GM12878 (cell line): ENCODE measurements around the gene RBKS. TPM values are rescaled to one million over a fixed set of nuclear protein-coding genes. Genes with fewer than 3 reads are reported as not detected.

Experiments used
- ATAC-seq: fragments of 200-7000 bp; cut with Tn5 transposase; 3 replicates; pipeline ENCODE4 v1.9.1; 2020; ENCODE audit warnings: mild to moderate bottlenecking, moderate library complexity
- BruUV-seq: library from RNA; stranded (reverse); fragments of 400-500 nt; replicated peaks from 2 replicates; lab custom pipeline; 2021; lab: Mats Ljungman, UMichigan
- CTCF ChIA-PET: fragments of 300-600 bp; sonication (Branson Sonifier 250); formaldehyde crosslinking; extraction: SDS; loops from one replicate; lab custom pipeline; 2021; ENCODE audit warnings: inconsistent platforms; lab: Yijun Ruan, JAX
- POLR2A ChIA-PET: fragments of 350-600 bp; formaldehyde crosslinking; extraction: SDS; loops from one replicate; lab custom pipeline; 2021; ENCODE audit warnings: inconsistent platforms; lab: Charles Lee
- RAD21 ChIA-PET: fragments of 300-600 bp; sonication (Branson Sonifier 250); formaldehyde crosslinking; loops from one replicate; lab custom pipeline; 2023; ENCODE audit warnings: antibody characterized with exemption; ENCODE audit not compliant: unreplicated experiment; lab: Charles Lee
- SMC1A ChIA-PET: fragments of 300-600 bp; sonication (Branson Sonifier 250); formaldehyde crosslinking; loops from one replicate; lab custom pipeline; 2023; ENCODE audit not compliant: unreplicated experiment, uncharacterized antibody; lab: Charles Lee
- DNase-seq: peaks from one replicate; pipeline ENCODE4 v3.0.0-alpha.2; 2011; ENCODE audit warnings: low read depth, low spot score
- FAIRE-seq: peaks from 3 replicates; lab custom pipeline; 2011; peaks lifted over from hg19 to GRCh38; lab: Jason Lieb, UNC
- H2AFZ ChIP-seq: 2 replicates; pipeline ENCODE4 v1.6.0; 2011; ENCODE audit warnings: low read depth, low read length, control low read depth; ENCODE audit not compliant: control insufficient read depth
- H3K27ac ChIP-seq: 2 replicates; pipeline ENCODE4 v1.5.1; 2011; ENCODE audit warnings: control low read depth; ENCODE audit not compliant: control insufficient read depth, insufficient read depth
- H3K27me3 ChIP-seq, 2 experiments: replicated peaks in 1 of 2; 2 replicates each; pipeline versions ENCODE4 v1.6.0 to v1.6.1; 2011; ENCODE audit warnings: low read length in 1 of 2; ENCODE audit not compliant: control insufficient read depth in 2 of 2, insufficient read depth in 2 of 2
- H3K36me3 ChIP-seq, 2 experiments: 2 replicates each; pipeline ENCODE4 v1.5.1; 2011; ENCODE audit warnings: low read length in 1 of 2; ENCODE audit not compliant: control insufficient read depth in 2 of 2, insufficient read depth in 2 of 2
- H3K4me1 ChIP-seq: 2 replicates; pipeline ENCODE4 v1.6.1; 2011; ENCODE audit warnings: mild to moderate bottlenecking, low read length, moderate library complexity, mixed read lengths; ENCODE audit not compliant: control insufficient read depth, insufficient read depth
- H3K4me2 ChIP-seq: 2 replicates; pipeline ENCODE4 v1.6.0; 2011; ENCODE audit warnings: control low read depth; ENCODE audit not compliant: control insufficient read depth, insufficient read depth
- H3K4me3 ChIP-seq: fragments of 200-600 bp; sonication (generic); 2 replicates; pipeline ENCODE4 v1.5.1; 2016
- H3K79me2 ChIP-seq: 2 replicates; pipeline ENCODE4 v1.6.0; 2011; ENCODE audit warnings: low read length; ENCODE audit not compliant: control insufficient read depth, insufficient read depth
- H3K9ac ChIP-seq: 2 replicates; pipeline ENCODE4 v1.8.0; 2011; ENCODE audit warnings: low read length, control low read depth, mixed read lengths; ENCODE audit not compliant: control insufficient read depth, insufficient read depth
- H3K9me3 ChIP-seq: replicated peaks from 3 replicates; pipeline ENCODE4 v1.5.1; 2011; ENCODE audit warnings: mild to moderate bottlenecking, low read length; ENCODE audit not compliant: control insufficient read depth, insufficient read depth
- H4K20me1 ChIP-seq: 2 replicates; pipeline ENCODE4 v1.6.0; 2011; ENCODE audit not compliant: control insufficient read depth, insufficient read depth
- BHLHE40 ChIP-seq, 2 experiments: fragments of 450-650 bp in 1 of 2; IDR thresholded peaks; 2 replicates each; pipeline ENCODE4 v1.6.1; 2011 to 2017; ENCODE audit warnings: low read depth in 2 of 2, borderline replicate concordance in 1 of 2, improper control_type of control experiment in 1 of 2, low read length in 1 of 2, mild to moderate bottlenecking in 1 of 2
- CREB1 ChIP-seq: IDR thresholded peaks from 2 replicates; pipeline ENCODE4 v1.6.1; 2012; ENCODE audit warnings: low read depth, mild to moderate bottlenecking, inconsistent platforms
- CTCF ChIP-seq, 3 experiments: IDR thresholded peaks in 2 of 3; conservative IDR thresholded peaks in 1 of 3; 2 replicates each; pipeline ENCODE4 v1.5.1; 2011; ENCODE audit warnings: low read depth in 3 of 3, low read length in 3 of 3, mild to moderate bottlenecking in 3 of 3, control low read depth in 2 of 3, moderate library complexity in 2 of 3, inconsistent platforms in 1 of 3, mixed read lengths in 1 of 3; ENCODE audit not compliant: control insufficient read depth in 2 of 3, insufficient read depth in 1 of 3; ENCODE audit errors: extremely low read depth in 1 of 3
- MYB ChIP-seq: fragments of 150-350 bp; IDR thresholded peaks from 2 replicates; pipeline ENCODE4 v1.6.1; 2014; ENCODE audit warnings: mild to moderate bottlenecking, low read depth, low read length, borderline replicate concordance
- NBN ChIP-seq: fragments of 450-650 bp; IDR thresholded peaks from 2 replicates; pipeline ENCODE4 v1.6.1; 2016
- PBX3 ChIP-seq: IDR thresholded peaks from 2 replicates; pipeline ENCODE4 v1.6.1; 2011; ENCODE audit warnings: mild to moderate bottlenecking, low read depth, low read length, moderate library complexity; ENCODE audit not compliant: insufficient replicate concordance
- RUNX3 ChIP-seq: IDR thresholded peaks from 2 replicates; pipeline ENCODE4 v1.6.1; 2012; ENCODE audit warnings: low read length, inconsistent platforms
- ZNF592 ChIP-seq: fragments of 450-650 bp; IDR thresholded peaks from 2 replicates; pipeline ENCODE4 v1.6.1; 2017; ENCODE audit warnings: mild to moderate bottlenecking, moderate library complexity
- ZNF622 ChIP-seq: fragments of 450-650 bp; IDR thresholded peaks from 2 replicates; pipeline ENCODE4 v1.6.1; 2017; ENCODE audit warnings: mild to moderate bottlenecking, inconsistent platforms
- WGBS: methylation state at CpG from one replicate; pipeline ENCODE4 v1.1.6; 2016; ENCODE audit warnings: low lambda C conversion rate; ENCODE audit not compliant: insufficient replicate concordance, insufficient coverage; ENCODE audit errors: missing lambda C conversion rate; 5-methylcytosine and 5-hydroxymethylcytosine counted together
- in situ Hi-C: fragments of 300-500 bp; cut with MboI; formaldehyde crosslinking; loops from 9 replicates; pipeline ENCODE4 v1.14.3; 2018; ENCODE audit warnings: mixed read lengths
- intact Hi-C: fragments of 100-400 bp; cut with micrococcal nuclease; formaldehyde crosslinking; loops from one replicate; pipeline ENCODE4 v1.14.2; 2022; ENCODE audit not compliant: unreplicated experiment
- polyA plus RNA-seq, 11 experiments: library from polyadenylated mRNA; depleted of rRNA in 4 of 11; unstranded in 6 of 11; stranded (reverse) in 5 of 11; fragments of >200 nt; fragmentation: Nextera tagmentation in 4 of 11; fragmentation: Illumina TruSeq in 1 of 11; extraction: Ambion mirVana in 4 of 11; extraction: Trizol in 1 of 11; gene quantifications; 1 replicate in 1 of 11; 2 replicates in 10 of 11; pipeline versions ENCODE4 v1.2.1 to v1.2.3, GENCODE V29; 2011 to 2016; ENCODE audit warnings: inconsistent platforms in 2 of 11, missing spikeins in 2 of 11, low read depth in 1 of 11
- total RNA-seq, 4 experiments: library from RNA; depleted of rRNA in 3 of 4; stranded (reverse); fragments of >200 nt in 3 of 4; fragmentation: Illumina TruSeq in 1 of 4; extraction: Trizol in 1 of 4; gene quantifications; 2 replicates each; pipeline versions ENCODE4 v1.2.1 to v1.2.3, GENCODE V29; 2013 to 2021

Gene RBKS
- total and polyA plus RNA-seq, 10 of the 15 experiments (the other 5 are each of a cell fraction or from before 2014, with no cell fraction given), result 0.39 to 1.8 (median 1.0) TPM

- DNase-seq (no peak), ATAC-seq (no peak)
- Histone ChIP-seq H3K79me2 (no peaks in the 10 kb centered on the region), H3K9ac (no peak overlapping the region), H3K9me3 (no peaks in the 10 kb centered on the region), H2AFZ (no peak overlapping the region), H3K27me3 (no peaks in the 10 kb centered on the region)
- RAD21 ChIA-PET, result no interaction called here
- TF ChIP-seq NBN, result no peak
- TF ChIP-seq ZNF592, result no peak
- TF ChIP-seq CREB1, result no peak
- no peak for TF ChIP-seq PBX3
- no peak for TF ChIP-seq MYB
- TF ChIP-seq ZNF622, result no peak
- TF ChIP-seq RUNX3, result no peak
- TF ChIP-seq BHLHE40 (IDR thresholded peaks at IDR 0.05; ENCODE audit: borderline replicate concordance in 1 of 2, low read depth in 2 of 2, low read length in 1 of 2), result no peak
- TF ChIP-seq CTCF (IDR thresholded peaks at IDR 0.05 in 2 of 3, conservative IDR thresholded peaks at IDR 0.05 in 1 of 3; ENCODE audit: control insufficient read depth in 2 of 3, extremely low read depth in 1 of 3, insufficient read depth in 1 of 3, low read depth in 3 of 3, low read length in 3 of 3), result no peak
- TF ChIP-seq, all 136 proteins: peak for 0
- Histone ChIP-seq H3K27ac (no peak overlapping the region), H4K20me1 (no peaks in the 10 kb centered on the region), H3K4me3 (no peak overlapping the region), H3K36me3 (no peaks in the 10 kb centered on the region), H3K4me2 (no peak overlapping the region), H3K4me1 (no peaks in the 10 kb centered on the region)
- BruUV-seq, result no TSS peak
- ChIA-PET CTCF (no interaction called here), POLR2A (no interaction called here), SMC1A (no interaction called here)
- in situ Hi-C loops (no loop called here), intact Hi-C loops (no loop called here)
- no peak for FAIRE-seq
- 55% methylated on average over 4 of the region's 4 CpGs for WGBS
These were observed 59.5 kb downstream of the RBKS start for GRCh38 chr2:27830656-27831055.
